ENCODE data around the gene C1GALT1C1. TPM values are rescaled to one million over a fixed set of nuclear protein-coding genes. Genes with fewer than 3 reads are reported as not detected.
A peak's percentile ranks its signal among the peaks of the same experiment; 100 is the strongest.

The C1GALT1C1 gene
- polyA plus RNA-seq, 1 donor from 2014 or later: 26.6 TPM

DNA sequence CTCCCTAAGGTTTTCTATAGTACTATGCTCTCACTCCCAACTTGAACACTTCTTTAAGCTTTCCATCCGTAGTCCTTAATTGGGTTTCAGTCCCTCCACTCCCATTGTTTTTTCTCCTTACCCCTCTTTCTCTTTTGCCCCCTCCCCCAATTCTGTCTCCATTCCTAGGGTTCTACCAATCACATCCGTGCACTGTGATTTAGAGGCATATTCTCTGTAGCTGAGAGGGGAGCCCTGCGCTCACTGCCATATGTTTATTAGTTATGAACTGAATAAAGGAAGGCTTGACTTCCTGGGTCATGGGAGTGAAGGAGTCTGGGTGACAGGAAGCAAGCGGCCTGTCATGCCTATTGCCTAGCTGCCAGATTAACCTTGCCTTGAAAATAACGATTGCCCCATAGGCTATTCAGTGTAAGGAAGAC lies 25.5 kb downstream of the C1GALT1C1 start:
- Histone ChIP-seq H2AFZ (ENCODE audit: low read depth, low read length) (peak overlapping the region; percentile 69), H3K79me2 (replicated peaks; ENCODE audit: insufficient read depth, low read length) (peaks cover 11% of the 10 kb centered on the region), H4K20me1 (ENCODE audit: insufficient read depth) (no peaks in the 10 kb centered on the region), H3K36me3 (ENCODE audit: insufficient read depth, low read length) (no peaks in the 10 kb centered on the region), H3K4me2 (ENCODE audit: low read length) (peak overlapping the region; percentile 76), H3K9ac (ENCODE audit: low read length) (peak overlapping the region; percentile 89), H3K9me3 (ENCODE audit: low read length) (no peaks in the 10 kb centered on the region), H3K27ac (ENCODE audit: low read length) (peak overlapping the region; percentile 95), H3F3A (ENCODE audit: insufficient read depth, low read length, poor library complexity, severe bottlenecking) (no peaks in the 10 kb centered on the region), H3K9me2 (ENCODE audit: insufficient read depth, low read length) (no peaks in the 10 kb centered on the region), H3K4me3 (ENCODE audit: low read length) (peak overlapping the region; percentile 72), H3K27me3 (ENCODE audit: insufficient read depth, low read depth, low read length) (no peaks in the 10 kb centered on the region)
- peak; percentile 70 for TF ChIP-seq POLR2AphosphoS5 (IDR thresholded peaks at IDR 0.05)
- TF ChIP-seq TAF1 (IDR thresholded peaks at IDR 0.05; ENCODE audit: low read depth): peak; percentile 54
- TF ChIP-seq MXI1 (conservative IDR thresholded peaks at IDR 0.05; ENCODE audit: poor library complexity, severe bottlenecking): peak; percentile 15
- no peak for TF ChIP-seq RAD21 (conservative IDR thresholded peaks at IDR 0.05)
- no peak for TF ChIP-seq EZH2 (IDR thresholded peaks at IDR 0.05; ENCODE audit: borderline replicate concordance, insufficient read depth, low read length, poor library complexity, severe bottlenecking)
- peak; percentile 25 for TF ChIP-seq REST (IDR thresholded peaks at IDR 0.05; ENCODE audit: borderline replicate concordance)
- TF ChIP-seq SMC3 (conservative IDR thresholded peaks at IDR 0.05; ENCODE audit: poor library complexity): no peak
- TF ChIP-seq, protein P1, sequence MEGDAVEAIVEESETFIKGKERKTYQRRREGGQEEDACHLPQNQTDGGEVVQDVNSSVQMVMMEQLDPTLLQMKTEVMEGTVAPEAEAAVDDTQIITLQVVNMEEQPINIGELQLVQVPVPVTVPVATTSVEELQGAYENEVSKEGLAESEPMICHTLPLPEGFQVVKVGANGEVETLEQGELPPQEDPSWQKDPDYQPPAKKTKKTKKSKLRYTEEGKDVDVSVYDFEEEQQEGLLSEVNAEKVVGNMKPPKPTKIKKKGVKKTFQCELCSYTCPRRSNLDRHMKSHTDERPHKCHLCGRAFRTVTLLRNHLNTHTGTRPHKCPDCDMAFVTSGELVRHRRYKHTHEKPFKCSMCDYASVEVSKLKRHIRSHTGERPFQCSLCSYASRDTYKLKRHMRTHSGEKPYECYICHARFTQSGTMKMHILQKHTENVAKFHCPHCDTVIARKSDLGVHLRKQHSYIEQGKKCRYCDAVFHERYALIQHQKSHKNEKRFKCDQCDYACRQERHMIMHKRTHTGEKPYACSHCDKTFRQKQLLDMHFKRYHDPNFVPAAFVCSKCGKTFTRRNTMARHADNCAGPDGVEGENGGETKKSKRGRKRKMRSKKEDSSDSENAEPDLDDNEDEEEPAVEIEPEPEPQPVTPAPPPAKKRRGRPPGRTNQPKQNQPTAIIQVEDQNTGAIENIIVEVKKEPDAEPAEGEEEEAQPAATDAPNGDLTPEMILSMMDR (IDR thresholded peaks at IDR 0.05; ENCODE audit: poor library complexity, severe bottlenecking): no peak

- Histone ChIP-seq H3K4me2 (ENCODE audit: low read length) (peak within 1 kb of the TSS; percentile 76), H2AFZ (ENCODE audit: low read depth, low read length) (peak within 1 kb of the TSS; percentile 69), H3K79me2 (replicated peaks; ENCODE audit: insufficient read depth, low read length) (peaks cover 11% of the 10 kb centered on the region), H3K9me2 (ENCODE audit: insufficient read depth, low read length) (no peaks in the 10 kb centered on the region), H3F3A (ENCODE audit: insufficient read depth, low read length, poor library complexity, severe bottlenecking) (no peaks in the 10 kb centered on the region), H3K9ac (ENCODE audit: low read length) (peak within 1 kb of the TSS; percentile 89), H3K27me3 (ENCODE audit: insufficient read depth, low read depth, low read length) (no peaks in the 10 kb centered on the region), H3K36me3 (ENCODE audit: insufficient read depth, low read length) (no peaks in the 10 kb centered on the region), H4K20me1 (ENCODE audit: insufficient read depth) (no peaks in the 10 kb centered on the region), H3K9me3 (ENCODE audit: low read length) (no peaks in the 10 kb centered on the region), H3K27ac (ENCODE audit: low read length) (peak within 1 kb of the TSS; percentile 95), H3K4me3 (ENCODE audit: low read length) (peak within 1 kb of the TSS; percentile 72)
- TF ChIP-seq TAF1 (IDR thresholded peaks at IDR 0.05; ENCODE audit: low read depth): no peak
- TF ChIP-seq SMC3 (conservative IDR thresholded peaks at IDR 0.05; ENCODE audit: poor library complexity): no peak
- peak; percentile 42 for TF ChIP-seq MXI1 (conservative IDR thresholded peaks at IDR 0.05; ENCODE audit: poor library complexity, severe bottlenecking)
- TF ChIP-seq RAD21 (conservative IDR thresholded peaks at IDR 0.05): no peak
- TF ChIP-seq REST (IDR thresholded peaks at IDR 0.05; ENCODE audit: borderline replicate concordance): peak; percentile 32
- peak; percentile 53 for TF ChIP-seq EP300 (conservative IDR thresholded peaks at IDR 0.05; ENCODE audit: poor library complexity, severe bottlenecking)
- TF ChIP-seq POLR2AphosphoS5 (IDR thresholded peaks at IDR 0.05): peak; percentile 79
These were observed 26.0 kb downstream of the C1GALT1C1 start, which contains the start of gene MCTS1 for GRCh38 chrX:120603707-120604360. MCTS1 (plus strand) TSS chrX:120604101; CDS start chrX:120604237, 136 bp downstream.

Data from neural cell (in vitro differentiated cells).